DND-41 (cell line): ENCODE data around the gene PAK5.

Experiments
- ATAC-seq: fragments of 200-7000 bp; cut with Tn5 transposase; 3 replicates; pipeline ENCODE4 v1.9.1; 2021; ENCODE audit warnings: low read depth; ENCODE audit not compliant: insufficient read depth
- DNase-seq: peaks from one replicate; pipeline ENCODE4 v3.0.0-alpha.2; 2020
- H2AFZ ChIP-seq: 2 replicates; pipeline ENCODE4 v1.6.0; 2012; ENCODE audit warnings: low read depth, low read length
- H3K27ac ChIP-seq: 2 replicates; pipeline ENCODE4 v1.5.1; 2012; ENCODE audit warnings: low read length, inconsistent platforms
- H3K27me3 ChIP-seq: fragments of 200-600 bp; sonication (generic); 2 replicates; pipeline ENCODE4 v1.6.0; 2012; ENCODE audit warnings: low read length, mild to moderate bottlenecking, inconsistent platforms; ENCODE audit not compliant: insufficient read depth, poor library complexity
- H3K36me3 ChIP-seq: 2 replicates; pipeline ENCODE4 v1.5.1; 2012; ENCODE audit warnings: low read length, inconsistent platforms; ENCODE audit not compliant: insufficient read depth
- H3K4me1 ChIP-seq: 2 replicates; pipeline ENCODE4 v1.5.1; 2012; ENCODE audit warnings: mild to moderate bottlenecking, low read length; ENCODE audit not compliant: insufficient read depth
- H3K4me2 ChIP-seq: 2 replicates; pipeline ENCODE4 v1.6.0; 2012; ENCODE audit warnings: mild to moderate bottlenecking, moderate library complexity, low read length, inconsistent platforms; ENCODE audit not compliant: insufficient read depth
- H3K4me3 ChIP-seq, 2 experiments: fragments of 200-600 bp in 1 of 2; shearing (Covaris generic) in 1 of 2; 2 replicates each; pipeline ENCODE4 v1.5.1; 2012 to 2016; ENCODE audit warnings: inconsistent platforms in 2 of 2, low read length in 2 of 2, mild to moderate bottlenecking in 2 of 2, low read depth in 1 of 2, moderate library complexity in 1 of 2
- H3K79me2 ChIP-seq: 2 replicates; pipeline ENCODE4 v1.6.0; 2012; ENCODE audit warnings: low read length, inconsistent platforms; ENCODE audit not compliant: insufficient read depth
- H3K9ac ChIP-seq: 2 replicates; pipeline ENCODE4 v1.6.0; 2012; ENCODE audit warnings: low read depth, mild to moderate bottlenecking, inconsistent platforms, low read length, moderate library complexity
- H3K9me3 ChIP-seq: 2 replicates; pipeline ENCODE4 v1.5.1; 2012; ENCODE audit warnings: low read length, moderate library complexity, mild to moderate bottlenecking, inconsistent platforms; ENCODE audit not compliant: insufficient read depth, severe bottlenecking
- H4K20me1 ChIP-seq: 2 replicates; pipeline ENCODE4 v1.6.0; 2012; ENCODE audit warnings: low read length; ENCODE audit not compliant: insufficient read depth
- EZH2 ChIP-seq: IDR thresholded peaks from 3 replicates; pipeline ENCODE4 v1.6.1; 2012; ENCODE audit warnings: borderline replicate concordance, low read depth, mild to moderate bottlenecking, moderate library complexity, low read length, inconsistent platforms; ENCODE audit not compliant: severe bottlenecking
- TF ChIP-seq, protein P1 (sequence below): IDR thresholded peaks from 2 replicates; pipeline ENCODE4 v1.5.1; 2012; ENCODE audit warnings: borderline replicate concordance, low read length, moderate library complexity, mild to moderate bottlenecking; ENCODE audit not compliant: poor library complexity, severe bottlenecking; ENCODE audit errors: extremely low read depth

The PAK5 gene

DNA sequence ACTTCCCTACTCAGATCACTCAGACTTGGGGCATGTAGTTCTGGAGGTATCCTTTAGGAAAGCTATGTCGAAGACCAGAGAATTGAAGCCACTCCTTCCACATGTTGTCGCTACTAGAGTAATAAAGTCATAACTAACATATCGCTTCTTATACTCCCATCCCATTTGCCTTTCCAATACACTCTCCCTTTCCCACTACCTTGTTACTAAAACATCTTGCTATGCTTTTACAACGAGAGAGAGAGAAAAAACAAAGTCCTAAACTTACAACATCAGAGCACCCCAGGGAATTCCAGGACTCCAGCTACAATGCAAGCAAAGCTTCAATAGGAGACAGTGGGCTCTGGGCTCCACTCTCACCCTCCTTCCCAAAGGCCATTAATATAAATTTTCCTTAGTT, 329.6 kb downstream of the PAK5 start:
- H3K4me3 ChIP-seq, result no peak overlapping the region
- H3K9ac ChIP-seq, result no peak overlapping the region
- peaks cover 6% of the 10 kb centered on the region for H3K27me3 ChIP-seq
- H4K20me1 ChIP-seq, result no peaks in the 10 kb centered on the region
- no peak overlapping the region for H3K4me2 ChIP-seq
- H3K27ac ChIP-seq, result no peak overlapping the region
- no peaks in the 10 kb centered on the region for H3K4me1 ChIP-seq
- DNase-seq (no peak), ATAC-seq (no peak)
- TF ChIP-seq, protein P1, sequence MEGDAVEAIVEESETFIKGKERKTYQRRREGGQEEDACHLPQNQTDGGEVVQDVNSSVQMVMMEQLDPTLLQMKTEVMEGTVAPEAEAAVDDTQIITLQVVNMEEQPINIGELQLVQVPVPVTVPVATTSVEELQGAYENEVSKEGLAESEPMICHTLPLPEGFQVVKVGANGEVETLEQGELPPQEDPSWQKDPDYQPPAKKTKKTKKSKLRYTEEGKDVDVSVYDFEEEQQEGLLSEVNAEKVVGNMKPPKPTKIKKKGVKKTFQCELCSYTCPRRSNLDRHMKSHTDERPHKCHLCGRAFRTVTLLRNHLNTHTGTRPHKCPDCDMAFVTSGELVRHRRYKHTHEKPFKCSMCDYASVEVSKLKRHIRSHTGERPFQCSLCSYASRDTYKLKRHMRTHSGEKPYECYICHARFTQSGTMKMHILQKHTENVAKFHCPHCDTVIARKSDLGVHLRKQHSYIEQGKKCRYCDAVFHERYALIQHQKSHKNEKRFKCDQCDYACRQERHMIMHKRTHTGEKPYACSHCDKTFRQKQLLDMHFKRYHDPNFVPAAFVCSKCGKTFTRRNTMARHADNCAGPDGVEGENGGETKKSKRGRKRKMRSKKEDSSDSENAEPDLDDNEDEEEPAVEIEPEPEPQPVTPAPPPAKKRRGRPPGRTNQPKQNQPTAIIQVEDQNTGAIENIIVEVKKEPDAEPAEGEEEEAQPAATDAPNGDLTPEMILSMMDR, result no peak
- no peak for TF ChIP-seq EZH2
- no peaks in the 10 kb centered on the region for H3K9me3 ChIP-seq
- H2AFZ ChIP-seq, result no peak overlapping the region
- no peaks in the 10 kb centered on the region for H3K79me2 ChIP-seq
- no peaks in the 10 kb centered on the region for H3K36me3 ChIP-seq

DNA sequence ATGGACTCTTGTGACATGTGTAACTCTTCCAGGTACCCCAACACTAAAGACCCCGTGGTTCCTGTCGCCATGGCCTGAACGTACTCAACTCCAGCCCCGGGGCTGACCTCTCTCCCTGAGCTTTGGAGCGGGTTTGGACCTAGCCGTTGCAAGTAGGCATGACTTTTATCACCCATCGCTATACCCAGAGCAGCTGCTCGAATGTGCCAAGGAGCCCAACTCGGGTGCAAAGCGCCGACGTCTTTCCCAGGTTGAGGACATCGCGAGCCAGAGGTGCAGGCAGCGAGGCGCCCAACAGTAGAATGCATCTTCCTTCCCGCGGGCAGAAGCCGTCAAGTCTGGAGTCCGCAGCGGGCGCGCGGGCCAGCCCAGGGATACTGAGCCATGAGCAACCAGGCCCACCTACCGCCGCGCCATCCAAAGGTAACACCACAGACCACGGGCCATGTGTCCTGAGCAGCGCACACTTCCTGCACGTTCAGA, 330.1 kb downstream of the PAK5 start:
- Histone ChIP-seq H2AFZ (no peak overlapping the region), H3K4me1 (no peaks in the 10 kb centered on the region), H3K27ac (no peak overlapping the region), H3K27me3 (peaks cover 6% of the 10 kb centered on the region), H3K4me3 (no peak overlapping the region), H3K36me3 (no peaks in the 10 kb centered on the region), H3K9me3 (no peaks in the 10 kb centered on the region), H3K9ac (no peak overlapping the region), H3K4me2 (no peak overlapping the region), H4K20me1 (no peaks in the 10 kb centered on the region), H3K79me2 (no peaks in the 10 kb centered on the region)
- ATAC-seq, result no peak
- DNase-seq, result no peak
- no peak for TF ChIP-seq EZH2
- TF ChIP-seq, protein P1, result no peak

DNA sequence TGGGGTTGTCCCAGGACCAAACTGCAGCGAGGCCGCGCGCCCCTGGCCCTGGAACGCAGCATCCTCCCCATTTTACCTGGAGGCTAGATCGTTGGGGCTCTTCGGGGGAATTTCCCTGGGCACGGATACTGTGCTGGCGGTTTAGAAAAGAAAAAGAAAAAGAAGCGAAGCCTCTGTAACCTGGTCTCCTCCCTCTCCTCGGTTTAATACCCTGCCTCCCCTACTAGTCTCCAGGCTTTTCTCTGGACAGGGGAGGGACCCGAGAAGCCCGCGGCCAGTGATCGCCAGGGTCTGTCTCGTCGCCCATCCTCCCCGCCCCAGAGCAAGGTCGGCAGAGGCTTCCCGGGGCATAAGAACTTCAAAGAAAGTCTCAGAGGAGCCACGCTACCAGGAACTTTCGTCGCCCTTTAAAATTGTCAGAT, 330.6 kb downstream of the PAK5 start:
- Histone ChIP-seq H3K27me3 (peaks cover 6% of the 10 kb centered on the region), H2AFZ (no peak overlapping the region), H3K4me2 (no peak overlapping the region), H3K79me2 (no peaks in the 10 kb centered on the region), H3K27ac (no peak overlapping the region), H3K36me3 (no peaks in the 10 kb centered on the region), H3K9ac (no peak overlapping the region), H3K4me3 (no peak overlapping the region), H4K20me1 (no peaks in the 10 kb centered on the region), H3K4me1 (no peaks in the 10 kb centered on the region), H3K9me3 (no peaks in the 10 kb centered on the region)
- TF ChIP-seq, protein P1, result no peak
- no peak for TF ChIP-seq EZH2
- DNase-seq (no peak), ATAC-seq (no peak)
